Measurements from ENCODE around the gene ABCA9.

GRCh38 chr17:69105907-69106730 is 45.4 kb upstream of the ABCA9 start:
- no peak for TF ChIP-seq SIN3A (IDR thresholded peaks at IDR 0.05; ENCODE audit: borderline replicate concordance, insufficient read depth, low read length)
- TF ChIP-seq REST (IDR thresholded peaks at IDR 0.05; ENCODE audit: insufficient read depth in 1 of 2, low read depth in 2 of 2, low read length in 2 of 2): no peak
- TF ChIP-seq POLR2AphosphoS5 (IDR thresholded peaks at IDR 0.05; ENCODE audit: low read depth, low read length): no peak
- TF ChIP-seq TAF1 (IDR thresholded peaks at IDR 0.05; ENCODE audit: borderline replicate concordance, insufficient read depth, low read length): no peak
- no peak for TF ChIP-seq FOXP2 (optimal IDR thresholded peaks at IDR 0.05; ENCODE audit: borderline replicate concordance, extremely low read depth, extremely low read length, insufficient read depth)

All from PFSK-1 (cell line).